Measurements from ENCODE around the gene PLEKHA5.

PLEKHA5 gene

GRCh38 chr12:19215115-19215514, 85.6 kb downstream of the PLEKHA5 start:
- H3K4me2 ChIP-seq (ENCODE audit: low read length), result no peak overlapping the region
- no peak overlapping the region for H2AFZ ChIP-seq
- H3K9me3 ChIP-seq (ENCODE audit: control insufficient read depth, low read length), result no peaks in the 10 kb centered on the region
- no peak overlapping the region for H3K4me3 ChIP-seq (ENCODE audit: low read depth, low read length)
- no peak overlapping the region for H3K27ac ChIP-seq
- no peaks in the 10 kb centered on the region for H3K79me2 ChIP-seq
- no peak overlapping the region for H3K9ac ChIP-seq
- TF ChIP-seq CTCF (IDR thresholded peaks at IDR 0.05), result no peak
- H3K36me3 ChIP-seq (ENCODE audit: control insufficient read depth, insufficient read depth, low read length), result no peaks in the 10 kb centered on the region
- no peaks in the 10 kb centered on the region for H3K27me3 ChIP-seq (ENCODE audit: control insufficient read depth, insufficient read depth, low read length)
- peaks cover 6% of the 10 kb centered on the region for H3K4me1 ChIP-seq

GRCh38 chr12:19217446-19217845, 87.9 kb downstream of the PLEKHA5 start:
- Histone ChIP-seq H3K79me2 (no peaks in the 10 kb centered on the region), H3K36me3 (ENCODE audit: control insufficient read depth, insufficient read depth, low read length) (no peaks in the 10 kb centered on the region), H3K4me3 (ENCODE audit: low read depth, low read length) (no peak overlapping the region), H3K9me3 (ENCODE audit: control insufficient read depth, low read length) (no peaks in the 10 kb centered on the region), H3K27ac (no peak overlapping the region), H3K27me3 (ENCODE audit: control insufficient read depth, insufficient read depth, low read length) (no peaks in the 10 kb centered on the region), H3K4me1 (peaks cover 6% of the 10 kb centered on the region), H3K9ac (no peak overlapping the region), H2AFZ (no peak overlapping the region), H3K4me2 (ENCODE audit: low read length) (no peak overlapping the region)
- no peak for TF ChIP-seq CTCF (IDR thresholded peaks at IDR 0.05)

- Histone ChIP-seq H3K79me2 (peaks cover 4% of the 10 kb centered on the region), H3K27ac (no peak overlapping the region), H3K9ac (no peak overlapping the region), H3K27me3 (ENCODE audit: control insufficient read depth, insufficient read depth, low read length) (no peaks in the 10 kb centered on the region), H3K36me3 (ENCODE audit: control insufficient read depth, insufficient read depth, low read length) (no peaks in the 10 kb centered on the region), H3K9me3 (ENCODE audit: control insufficient read depth, low read length) (no peaks in the 10 kb centered on the region), H2AFZ (no peak overlapping the region), H3K4me2 (ENCODE audit: low read length) (no peak overlapping the region), H3K4me3 (ENCODE audit: low read depth, low read length) (no peak overlapping the region), H3K4me1 (peaks cover 3% of the 10 kb centered on the region)
- TF ChIP-seq CTCF (IDR thresholded peaks at IDR 0.05), result no peak
These were observed 90.7 kb downstream of the PLEKHA5 start for GRCh38 chr12:19220205-19220604.

GRCh38 chr12:19220852-19221466, 91.4 kb downstream of the PLEKHA5 start:
- Histone ChIP-seq H3K4me3 (ENCODE audit: low read depth, low read length) (no peak overlapping the region), H3K4me2 (ENCODE audit: low read length) (no peak overlapping the region), H3K27me3 (ENCODE audit: control insufficient read depth, insufficient read depth, low read length) (no peaks in the 10 kb centered on the region), H3K36me3 (ENCODE audit: control insufficient read depth, insufficient read depth, low read length) (no peaks in the 10 kb centered on the region), H3K9ac (no peak overlapping the region), H3K27ac (no peak overlapping the region), H2AFZ (no peak overlapping the region), H3K9me3 (ENCODE audit: control insufficient read depth, low read length) (no peaks in the 10 kb centered on the region), H3K4me1 (peaks cover 3% of the 10 kb centered on the region), H3K79me2 (peaks cover 10% of the 10 kb centered on the region)
- no peak for TF ChIP-seq CTCF (IDR thresholded peaks at IDR 0.05)

GRCh38 chr12:19222558-19222957, 93.0 kb downstream of the PLEKHA5 start:
- Histone ChIP-seq H3K4me3 (ENCODE audit: low read depth, low read length) (no peak overlapping the region), H3K9me3 (ENCODE audit: control insufficient read depth, low read length) (no peaks in the 10 kb centered on the region), H3K36me3 (ENCODE audit: control insufficient read depth, insufficient read depth, low read length) (no peaks in the 10 kb centered on the region), H3K4me2 (ENCODE audit: low read length) (no peak overlapping the region), H3K27ac (no peak overlapping the region), H3K27me3 (ENCODE audit: control insufficient read depth, insufficient read depth, low read length) (no peaks in the 10 kb centered on the region), H3K4me1 (peaks cover 3% of the 10 kb centered on the region), H2AFZ (no peak overlapping the region), H3K79me2 (peaks cover 10% of the 10 kb centered on the region), H3K9ac (no peak overlapping the region)
- TF ChIP-seq CTCF (IDR thresholded peaks at IDR 0.05), result no peak

Measured in parathyroid adenoma (tissue), 2 donors.